Loucy (cell line): ENCODE data around the gene PM20D1.
A peak's percentile ranks its signal among the peaks of the same experiment; 100 is the strongest.

Experiments
- H2AFZ ChIP-seq: fragments of 200-600 bp; sonication (generic); 2 replicates; pipeline ENCODE4 v1.6.0; 2016; ENCODE audit warnings: antibody characterized with exemption, mild to moderate bottlenecking, low read length, moderate library complexity
- H3F3A ChIP-seq: fragments of 200-600 bp; 2 replicates; pipeline ENCODE4 v1.6.0; 2016; ENCODE audit warnings: antibody characterized with exemption, low read depth, mild to moderate bottlenecking
- H3K27me3 ChIP-seq: fragments of 200-600 bp; sonication (generic); 2 replicates; pipeline ENCODE4 v1.6.1; 2014; ENCODE audit warnings: low read length, mild to moderate bottlenecking; ENCODE audit not compliant: insufficient read depth, poor library complexity, severe bottlenecking
- H3K36me3 ChIP-seq: fragments of 200-600 bp; sonication (generic); 2 replicates; pipeline ENCODE4 v1.6.1; 2016; ENCODE audit warnings: low read length; ENCODE audit not compliant: insufficient read depth
- H3K4me1 ChIP-seq: fragments of 200-600 bp; sonication (generic); 2 replicates; pipeline ENCODE4 v1.5.1; 2014; ENCODE audit warnings: low read length, mild to moderate bottlenecking; ENCODE audit not compliant: insufficient read depth, poor library complexity, severe bottlenecking
- H3K4me2 ChIP-seq: fragments of 200-600 bp; sonication (generic); 2 replicates; pipeline ENCODE4 v1.6.0; 2014; ENCODE audit warnings: antibody characterized with exemption, low read length, low read depth, mild to moderate bottlenecking; ENCODE audit not compliant: poor library complexity, severe bottlenecking
- H3K4me3 ChIP-seq: fragments of 200-600 bp; sonication (generic); 2 replicates; pipeline ENCODE4 v1.5.1; 2014; ENCODE audit warnings: low read length, mild to moderate bottlenecking, mixed read lengths; ENCODE audit not compliant: poor library complexity, severe bottlenecking
- H3K79me2 ChIP-seq: fragments of 200-600 bp; sonication (generic); 2 replicates; pipeline ENCODE4 v1.6.1; 2014; ENCODE audit warnings: low read length; ENCODE audit not compliant: insufficient read depth
- H3K9ac ChIP-seq: fragments of 200-600 bp; sonication (generic); 2 replicates; pipeline ENCODE4 v1.6.0; 2014; ENCODE audit warnings: mild to moderate bottlenecking, low read depth, low read length, moderate library complexity; ENCODE audit not compliant: poor library complexity, severe bottlenecking
- H3K9me2 ChIP-seq: fragments of 200-600 bp; sonication (generic); replicated peaks from 2 replicates; pipeline ENCODE4 v1.6.1; 2016; ENCODE audit warnings: low read depth, low read length, mixed read lengths
- H3K9me3 ChIP-seq: fragments of 200-600 bp; sonication (generic); 2 replicates; pipeline ENCODE4 v1.6.1; 2014; ENCODE audit warnings: mild to moderate bottlenecking, antibody characterized with exemption, low read length, low read depth; ENCODE audit not compliant: insufficient read depth
- H4K20me1 ChIP-seq: fragments of 200-600 bp; sonication (generic); 2 replicates; pipeline ENCODE4 v1.6.0; 2014; ENCODE audit warnings: antibody characterized with exemption, low read length, mild to moderate bottlenecking; ENCODE audit not compliant: insufficient read depth, poor library complexity, severe bottlenecking
- CTCF ChIP-seq: fragments of 200-600 bp; sonication (generic); conservative IDR thresholded peaks from 2 replicates; pipeline ENCODE4 v1.5.1; 2014; ENCODE audit warnings: mild to moderate bottlenecking, antibody characterized with exemption, low read length
- EZH2phosphoT487 ChIP-seq: fragments of 200-600 bp; IDR thresholded peaks from 2 replicates; pipeline ENCODE4 v1.6.1; 2018; ENCODE audit warnings: antibody characterized with exemption, mild to moderate bottlenecking, moderate library complexity, borderline replicate concordance

PM20D1 gene

GRCh38 chr1:205792481-205792881, 57.5 kb downstream of the PM20D1 start:
- Histone ChIP-seq H3K4me2 (no peak overlapping the region), H4K20me1 (no peaks in the 10 kb centered on the region), H3K4me3 (no peak overlapping the region), H3K9me3 (no peaks in the 10 kb centered on the region), H3K4me1 (no peaks in the 10 kb centered on the region), H3K9me2 (no peaks in the 10 kb centered on the region), H3F3A (no peaks in the 10 kb centered on the region), H3K9ac (no peak overlapping the region), H3K79me2 (no peaks in the 10 kb centered on the region), H2AFZ (no peak overlapping the region), H3K27me3 (no peaks in the 10 kb centered on the region), H3K36me3 (peaks cover 63% of the 10 kb centered on the region; the same call in 1 of the 2 replicates)
- TF ChIP-seq CTCF = no peak
- no peak for TF ChIP-seq EZH2phosphoT487

GRCh38 chr1:205791568-205792180, 58.3 kb downstream of the PM20D1 start:
- Histone ChIP-seq H3K9ac (no peak overlapping the region), H3K4me3 (no peak overlapping the region), H3K4me2 (no peak overlapping the region), H3K9me2 (no peaks in the 10 kb centered on the region), H3K36me3 (peaks cover 55% of the 10 kb centered on the region; the same call in 1 of the 2 replicates), H2AFZ (no peak overlapping the region), H3F3A (no peaks in the 10 kb centered on the region), H3K4me1 (no peaks in the 10 kb centered on the region), H4K20me1 (no peaks in the 10 kb centered on the region), H3K9me3 (no peaks in the 10 kb centered on the region), H3K79me2 (no peaks in the 10 kb centered on the region), H3K27me3 (no peaks in the 10 kb centered on the region)
- TF ChIP-seq EZH2phosphoT487 = no peak
- peak; percentile 87 for TF ChIP-seq CTCF

- Histone ChIP-seq H4K20me1 (no peaks in the 10 kb centered on the region), H3F3A (no peaks in the 10 kb centered on the region), H3K79me2 (no peaks in the 10 kb centered on the region), H3K27me3 (no peaks in the 10 kb centered on the region), H2AFZ (no peak overlapping the region), H3K9me2 (no peaks in the 10 kb centered on the region), H3K9ac (no peak overlapping the region), H3K4me2 (no peak overlapping the region), H3K36me3 (peaks cover 15% of the 10 kb centered on the region; the same call in 1 of the 2 replicates), H3K4me3 (no peak overlapping the region), H3K9me3 (no peaks in the 10 kb centered on the region), H3K4me1 (peaks cover 8% of the 10 kb centered on the region)
- TF ChIP-seq EZH2phosphoT487 (no peak), CTCF (no peak)
Measured at GRCh38 chr1:205787287-205787916, 62.5 kb downstream of the PM20D1 start.
